Activated T-cell treated with anti-CD3 and anti-CD28 coated beads, Interleukin-2, amount 50 U/mL, for 72 hours (primary cell): Measurements from ENCODE around the gene PCGF1. TPM values are rescaled to one million over a fixed set of nuclear protein-coding genes. Genes with fewer than 3 reads are reported as not detected.
A peak's percentile ranks its signal among the peaks of the same experiment; 100 is the strongest.

Experiments
- ATAC-seq, 2 donors: fragments of 150-1000 bp; cut with Tn5 transposase; replicated peaks in 1 of 2; 2 replicates each; pipeline ENCODE4 v1.10.0; 2021; ENCODE audit warnings: moderate library complexity in 2 of 2, mild to moderate bottlenecking in 1 of 2
- DNase-seq, 2 donors: peaks; one replicate each; pipeline ENCODE4 v3.0.0; 2021 to 2022; ENCODE audit warnings: mixed read lengths in 1 of 2
- H3K27ac Mint-ChIP-seq: one replicate; pipeline ENCODE4 v1.8.0; 2022; ENCODE audit warnings: mild to moderate bottlenecking, moderate library complexity, mixed read lengths
- H3K27me3 Mint-ChIP-seq: one replicate; pipeline ENCODE4 v1.8.0; 2022; ENCODE audit warnings: low read depth, mixed read lengths
- H3K36me3 Mint-ChIP-seq, 2 donors: one replicate each; pipeline ENCODE4 v1.8.0; 2022; ENCODE audit warnings: mixed read lengths in 2 of 2, mild to moderate bottlenecking in 1 of 2; ENCODE audit not compliant: insufficient read depth in 2 of 2
- H3K4me1 Mint-ChIP-seq: one replicate; pipeline ENCODE4 v1.8.0; 2022; ENCODE audit warnings: low read depth, mixed read lengths
- H3K4me3 Mint-ChIP-seq, 2 donors: one replicate each; pipeline ENCODE4 v1.8.0; 2022; ENCODE audit warnings: mild to moderate bottlenecking in 2 of 2, mixed read lengths in 2 of 2, moderate library complexity in 2 of 2
- H3K9me3 Mint-ChIP-seq, 2 donors: one replicate each; pipeline ENCODE4 v1.8.0; 2022; ENCODE audit warnings: mixed read lengths in 2 of 2
- total RNA-seq, 2 donors: library from RNA; stranded (reverse); gene quantifications; one replicate each; pipeline ENCODE4 v1.2.3, GENCODE V29; 2022

The PCGF1 gene
- 10 to 100 TPM; 46.9 to 63.1 TPM for total RNA-seq

GRCh38 chr2:74507145-74507925 lies at the start of gene PCGF1:
TSS of gene PCGF1 (minus strand) at chr2:74507695. CDS start at chr2:74507668, 27 bp downstream.
- peaks cover 64% of the 10 kb centered on the region for H3K4me1 Mint-ChIP-seq
- no peaks in the 10 kb centered on the region for H3K9me3 Mint-ChIP-seq
- peak; percentile 99 for DNase-seq
- H3K36me3 Mint-ChIP-seq, result peaks cover 6 to 15% of the 10 kb centered on the region in 2 donors
- H3K27ac Mint-ChIP-seq, result peak within 1 kb of the TSS; percentile 98
- peaks cover 41% of the 10 kb centered on the region for H3K27me3 Mint-ChIP-seq
- peak within 1 kb of the TSS; percentile 90 to 92 for H3K4me3 Mint-ChIP-seq
- peak; percentile 87 to 88 for ATAC-seq

GRCh38 chr2:74556831-74557370 lies 49.4 kb upstream of the PCGF1 start:
- Mint-ChIP-seq H3K4me1 (peaks cover 30% of the 10 kb centered on the region), H3K27me3 (peaks cover 19% of the 10 kb centered on the region), H3K9me3 (no peaks in the 10 kb centered on the region), H3K27ac (no peak overlapping the region), H3K4me3 (peak overlapping the region in 1 of 2 donors; percentile 18), H3K36me3 (peaks cover 5 to 6% of the 10 kb centered on the region in 2 donors)
- ATAC-seq (no peak), DNase-seq (no peak)

GRCh38 chr2:74556159-74556558 lies 48.7 kb upstream of the PCGF1 start:
- ATAC-seq, result no peak
- Mint-ChIP-seq H3K4me3 (peak overlapping the region; percentile 89), H3K4me1 (peaks cover 26% of the 10 kb centered on the region), H3K27ac (no peak overlapping the region), H3K27me3 (peaks cover 19% of the 10 kb centered on the region), H3K36me3 (peaks cover 5 to 6% of the 10 kb centered on the region in 2 donors), H3K9me3 (no peaks in the 10 kb centered on the region)
- DNase-seq, result no peak

- Mint-ChIP-seq H3K4me1 (peaks cover 26% of the 10 kb centered on the region), H3K27ac (no peak overlapping the region), H3K27me3 (peaks cover 21% of the 10 kb centered on the region), H3K36me3 (peaks cover 5 to 6% of the 10 kb centered on the region in 2 donors), H3K4me3 (peak overlapping the region; percentile 89), H3K9me3 (no peaks in the 10 kb centered on the region)
- no peak for ATAC-seq
- DNase-seq, result no peak
These were observed 48.2 kb upstream of the PCGF1 start for GRCh38 chr2:74555610-74556103.

- Mint-ChIP-seq H3K4me3 (peak overlapping the region; percentile 89), H3K36me3 (peaks cover 5 to 6% of the 10 kb centered on the region in 2 donors), H3K9me3 (no peaks in the 10 kb centered on the region), H3K27ac (peak overlapping the region; percentile 80), H3K4me1 (peaks cover 24% of the 10 kb centered on the region), H3K27me3 (peaks cover 21% of the 10 kb centered on the region)
- DNase-seq (peak; percentile 51 to 58), ATAC-seq (peak; percentile 40 to 63)
These were observed 47.5 kb upstream of the PCGF1 start for GRCh38 chr2:74554820-74555531.

DNA sequence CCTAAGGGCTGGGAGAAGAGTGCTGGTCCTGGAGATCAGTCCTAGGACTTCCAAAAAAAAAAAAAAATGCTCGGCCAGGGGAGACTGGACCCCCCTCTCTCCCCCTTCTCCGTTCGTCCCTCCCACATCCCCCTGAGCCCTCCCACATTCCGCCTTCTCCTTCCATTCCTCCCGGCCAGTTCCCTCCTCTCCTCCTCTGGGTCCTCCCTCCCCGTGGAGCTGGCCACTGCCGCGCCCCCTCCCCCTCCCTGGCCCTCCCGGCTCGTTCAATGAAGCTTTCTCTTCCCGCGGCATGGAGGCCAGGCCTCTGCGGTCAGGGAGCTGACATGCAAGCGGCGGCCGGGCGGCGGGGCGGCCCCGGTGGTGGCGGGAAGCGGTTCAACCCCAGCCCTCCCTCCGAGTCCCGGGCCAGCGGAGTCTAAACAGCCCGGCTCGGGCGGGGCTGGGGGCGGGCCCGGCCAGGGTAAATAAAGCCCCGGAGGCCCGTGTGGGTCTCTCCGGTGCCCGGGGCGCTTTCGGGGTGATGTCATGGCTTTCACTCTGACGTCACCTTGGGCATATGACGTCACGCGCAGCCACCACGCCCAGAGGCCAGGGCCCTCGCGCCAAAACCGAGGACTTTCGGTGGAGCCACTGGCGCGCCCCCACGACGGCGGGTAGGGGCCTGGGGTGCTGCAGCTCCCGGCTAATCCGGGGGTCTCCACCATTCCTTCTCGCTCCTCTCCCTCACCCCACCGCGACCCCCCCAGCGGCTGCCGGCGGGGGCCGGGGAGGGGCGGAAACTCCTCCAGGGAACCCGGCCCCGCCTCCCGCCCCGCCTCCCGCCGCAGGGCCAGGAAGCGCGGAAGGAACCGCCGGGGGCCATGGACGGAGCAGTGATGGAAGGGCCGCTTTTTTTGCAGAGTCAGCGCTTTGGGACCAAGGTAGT lies 46.7 kb upstream of the PCGF1 start, which contains the start of the genes DOK1 and LOXL3:
Gene DOK1, plus strand, starts transcription at position 829 of the 928 bp plus-strand sequence. Its CDS starts 35 bp downstream, at position 864.
Gene LOXL3, minus strand, starts transcription at position 51 of the 928 bp plus-strand sequence. CDS start 1,308 bp downstream, outside the sequence.
- ATAC-seq, result peak; percentile 75 to 82
- Mint-ChIP-seq H3K4me3 (peak within 1 kb of the TSS; percentile 89), H3K27me3 (peaks cover 27% of the 10 kb centered on the region), H3K9me3 (no peaks in the 10 kb centered on the region), H3K27ac (peak within 1 kb of the TSS; percentile 80), H3K36me3 (peaks cover 5 to 6% of the 10 kb centered on the region in 2 donors), H3K4me1 (peaks cover 27% of the 10 kb centered on the region)
- peak; percentile 80 to 88 for DNase-seq

GRCh38 chr2:74552914-74553811 lies 45.7 kb upstream of the PCGF1 start:
- Mint-ChIP-seq H3K27ac (peak overlapping the region; percentile 64), H3K9me3 (no peaks in the 10 kb centered on the region)

GRCh38 chr2:74551942-74552913 lies 44.7 kb upstream of the PCGF1 start:
- Mint-ChIP-seq H3K4me3 (peak overlapping the region; percentile 0 to 8), H3K4me1 (peaks cover 33% of the 10 kb centered on the region), H3K9me3 (no peaks in the 10 kb centered on the region), H3K27me3 (peaks cover 40% of the 10 kb centered on the region), H3K36me3 (peaks cover 4 to 7% of the 10 kb centered on the region in 2 donors), H3K27ac (peak overlapping the region; percentile 1)
- ATAC-seq, result no peak
- DNase-seq, result no peak

More at GRCh38 chr2:74552914-74553811, 45.7 kb upstream of the PCGF1 start:
- H3K36me3 Mint-ChIP-seq, result peaks cover 6 to 7% of the 10 kb centered on the region in 2 donors
- peaks cover 31% of the 10 kb centered on the region for H3K4me1 Mint-ChIP-seq
- peak overlapping the region; percentile 62 to 64 for H3K4me3 Mint-ChIP-seq
- DNase-seq (peak in 1 of 2 donors; percentile 5), ATAC-seq (no peak)
- H3K27me3 Mint-ChIP-seq, result peaks cover 31% of the 10 kb centered on the region

DNA sequence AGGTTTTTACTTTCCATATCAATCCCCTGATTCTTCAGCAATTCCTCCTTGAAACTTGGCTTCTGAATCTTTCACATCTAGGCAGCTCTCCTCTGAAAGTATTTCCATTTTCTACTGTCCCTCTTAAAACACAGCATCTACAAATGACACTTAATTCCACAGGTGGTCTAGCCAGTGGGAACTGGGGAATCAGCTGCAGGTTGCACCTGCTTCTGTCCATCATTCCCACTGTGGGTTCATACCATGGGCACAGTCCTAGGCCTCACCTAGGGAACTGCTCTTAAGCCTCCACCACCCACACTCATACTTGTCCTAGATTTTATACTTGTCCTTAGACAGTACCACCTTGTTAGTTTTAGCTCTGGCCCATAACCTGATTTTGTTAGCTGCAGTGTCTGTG lies 44.0 kb upstream of the PCGF1 start:
- Mint-ChIP-seq H3K36me3 (peaks cover 0 to 7% of the 10 kb centered on the region in 2 donors), H3K27ac (no peak overlapping the region), H3K9me3 (no peaks in the 10 kb centered on the region), H3K4me3 (no peak overlapping the region), H3K4me1 (peaks cover 33% of the 10 kb centered on the region), H3K27me3 (peaks cover 45% of the 10 kb centered on the region)
- DNase-seq (no peak), ATAC-seq (no peak)

DNA sequence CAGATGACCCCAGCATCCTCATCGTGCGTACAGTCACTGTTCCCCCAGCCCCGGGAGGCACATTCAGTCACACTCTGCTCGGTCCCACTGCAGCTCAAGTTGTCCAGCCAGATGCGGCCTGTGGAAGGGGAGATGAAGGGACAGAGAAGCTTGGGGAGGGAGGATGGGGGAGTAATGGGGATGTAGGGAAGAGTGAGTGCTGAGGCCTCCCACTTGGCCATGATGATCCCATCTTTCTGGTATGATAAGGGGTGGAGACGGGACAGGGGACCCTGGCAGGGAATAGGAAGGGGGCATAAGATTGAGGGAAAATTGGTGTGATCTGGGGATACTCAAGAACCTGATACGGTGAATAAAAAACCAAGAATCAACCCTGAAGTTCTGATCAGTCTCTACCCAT lies 42.7 kb upstream of the PCGF1 start:
- Mint-ChIP-seq H3K27me3 (peaks cover 57% of the 10 kb centered on the region), H3K4me1 (peaks cover 28% of the 10 kb centered on the region), H3K36me3 (peaks cover 0 to 7% of the 10 kb centered on the region in 2 donors), H3K4me3 (peak overlapping the region; percentile 48 to 76), H3K9me3 (no peaks in the 10 kb centered on the region), H3K27ac (no peak overlapping the region)
- ATAC-seq (no peak), DNase-seq (no peak)
